Measurements from ENCODE around the gene KLF6.

DNA sequence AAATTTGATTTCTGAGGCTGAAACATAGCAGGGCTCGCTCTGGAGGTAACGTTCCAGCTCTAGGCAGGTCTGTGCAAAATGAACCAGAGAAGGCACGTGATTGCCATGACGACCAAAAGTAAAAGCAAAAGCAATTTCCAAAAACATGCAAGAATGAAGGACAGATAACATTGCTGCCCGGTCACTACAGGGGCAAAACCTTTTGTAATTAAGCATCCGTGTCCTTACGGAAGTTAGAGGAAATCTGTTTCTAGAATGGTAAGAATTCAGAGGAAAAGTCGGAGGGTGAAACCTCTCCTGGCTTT lies 2.9 kb downstream of the KLF6 start:
- TF ChIP-seq, protein P1, sequence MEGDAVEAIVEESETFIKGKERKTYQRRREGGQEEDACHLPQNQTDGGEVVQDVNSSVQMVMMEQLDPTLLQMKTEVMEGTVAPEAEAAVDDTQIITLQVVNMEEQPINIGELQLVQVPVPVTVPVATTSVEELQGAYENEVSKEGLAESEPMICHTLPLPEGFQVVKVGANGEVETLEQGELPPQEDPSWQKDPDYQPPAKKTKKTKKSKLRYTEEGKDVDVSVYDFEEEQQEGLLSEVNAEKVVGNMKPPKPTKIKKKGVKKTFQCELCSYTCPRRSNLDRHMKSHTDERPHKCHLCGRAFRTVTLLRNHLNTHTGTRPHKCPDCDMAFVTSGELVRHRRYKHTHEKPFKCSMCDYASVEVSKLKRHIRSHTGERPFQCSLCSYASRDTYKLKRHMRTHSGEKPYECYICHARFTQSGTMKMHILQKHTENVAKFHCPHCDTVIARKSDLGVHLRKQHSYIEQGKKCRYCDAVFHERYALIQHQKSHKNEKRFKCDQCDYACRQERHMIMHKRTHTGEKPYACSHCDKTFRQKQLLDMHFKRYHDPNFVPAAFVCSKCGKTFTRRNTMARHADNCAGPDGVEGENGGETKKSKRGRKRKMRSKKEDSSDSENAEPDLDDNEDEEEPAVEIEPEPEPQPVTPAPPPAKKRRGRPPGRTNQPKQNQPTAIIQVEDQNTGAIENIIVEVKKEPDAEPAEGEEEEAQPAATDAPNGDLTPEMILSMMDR (IDR thresholded peaks at IDR 0.05) = no peak
- TF ChIP-seq POLR2A (IDR thresholded peaks at IDR 0.05) = no peak

All from Peyer's patch (tissue), 4 donors.